GM19099 (cell line): ENCODE measurements around the gene GABRR2.

ENCODE experiments used
- POLR2A ChIP-seq: IDR thresholded peaks from 3 replicates; pipeline ENCODE4 v1.6.1; 2011; ENCODE audit warnings: low read depth; ENCODE audit not compliant: insufficient read length; ENCODE audit errors: extremely low read depth

The GABRR2 gene

GRCh38 chr6:89310929-89311328, 4.2 kb downstream of the GABRR2 start:
- TF ChIP-seq POLR2A, result no peak

- no peak for TF ChIP-seq POLR2A
Observed at GRCh38 chr6:89308525-89309395, 6.3 kb downstream of the GABRR2 start.

- no peak for TF ChIP-seq POLR2A
Observed at GRCh38 chr6:89302936-89303335, 12.2 kb downstream of the GABRR2 start.

GRCh38 chr6:89302195-89302770, 12.8 kb downstream of the GABRR2 start:
- TF ChIP-seq POLR2A, result no peak

- no peak for TF ChIP-seq POLR2A
Observed at GRCh38 chr6:89301586-89302194, 13.4 kb downstream of the GABRR2 start.

GRCh38 chr6:89299466-89299850, 15.6 kb downstream of the GABRR2 start:
- TF ChIP-seq POLR2A, result no peak

GRCh38 chr6:89298680-89299465, 16.2 kb downstream of the GABRR2 start:
- TF ChIP-seq POLR2A, result no peak

GRCh38 chr6:89297695-89298351, 17.3 kb downstream of the GABRR2 start:
- TF ChIP-seq POLR2A, result no peak

GRCh38 chr6:89295981-89296380, 19.1 kb downstream of the GABRR2 start:
- TF ChIP-seq POLR2A, result no peak

GRCh38 chr6:89291256-89291819, 23.8 kb downstream of the GABRR2 start:
- no peak for TF ChIP-seq POLR2A

GRCh38 chr6:89290401-89291155, 24.5 kb downstream of the GABRR2 start:
- TF ChIP-seq POLR2A, result no peak

GRCh38 chr6:89289710-89290109, 25.4 kb downstream of the GABRR2 start:
- TF ChIP-seq POLR2A, result no peak

- TF ChIP-seq POLR2A, result no peak
Observed at GRCh38 chr6:89287351-89288028, 27.6 kb downstream of the GABRR2 start.
